Middle frontal gyrus (tissue), 1 donor: Measurements from ENCODE around the gene NCAM2.
"Not testable (repeated sequence)": the region's sequence is repeated elsewhere in the genome, so short reads cannot be mapped to it uniquely, and the experiment has no call there.

Experiments used
- DNase-seq: peaks from one replicate; pipeline ENCODE4 v3.0.0-alpha.2; 2015; ENCODE audit warnings: low spot score; ENCODE audit errors: extremely low spot score

Gene NCAM2

GRCh38 chr21:21297211-21297610 lies 299.0 kb downstream of the NCAM2 start:
- no peak for DNase-seq

- DNase-seq, result no peak
Measured at GRCh38 chr21:21301013-21301412, 302.8 kb downstream of the NCAM2 start.

- DNase-seq, result no peak
Measured at GRCh38 chr21:21309510-21309909, 311.3 kb downstream of the NCAM2 start.

GRCh38 chr21:21324297-21324696 lies 326.1 kb downstream of the NCAM2 start:
- DNase-seq, result no peak

GRCh38 chr21:21332492-21332891 lies 334.3 kb downstream of the NCAM2 start:
- no peak for DNase-seq

GRCh38 chr21:21341041-21341440 lies 342.8 kb downstream of the NCAM2 start:
- DNase-seq, result no peak

GRCh38 chr21:21345296-21345695 lies 347.1 kb downstream of the NCAM2 start:
- DNase-seq, result no peak

- DNase-seq, result no peak
Measured at GRCh38 chr21:21345872-21346271, 347.7 kb downstream of the NCAM2 start.

- no peak for DNase-seq
Measured at GRCh38 chr21:21366277-21366676, 368.1 kb downstream of the NCAM2 start.

GRCh38 chr21:21367583-21367982 lies 369.4 kb downstream of the NCAM2 start:
- DNase-seq, result no peak

GRCh38 chr21:21373969-21374368 lies 375.8 kb downstream of the NCAM2 start:
- no peak for DNase-seq

GRCh38 chr21:21383126-21383525 lies 384.9 kb downstream of the NCAM2 start:
- DNase-seq, result no peak

- no peak for DNase-seq
Measured at GRCh38 chr21:21384977-21385376, 386.8 kb downstream of the NCAM2 start.

GRCh38 chr21:21385404-21385803 lies 387.2 kb downstream of the NCAM2 start:
- DNase-seq, result no peak

GRCh38 chr21:21387916-21388315 lies 389.7 kb downstream of the NCAM2 start:
- no peak for DNase-seq

GRCh38 chr21:21394064-21394463 lies 395.9 kb downstream of the NCAM2 start:
- no peak for DNase-seq

GRCh38 chr21:21396424-21396823 lies 398.2 kb downstream of the NCAM2 start:
- no peak for DNase-seq

- no peak for DNase-seq
Measured at GRCh38 chr21:21397464-21397863, 399.3 kb downstream of the NCAM2 start.

GRCh38 chr21:21401444-21401843 lies 403.2 kb downstream of the NCAM2 start:
- no peak for DNase-seq

- not testable (repeated sequence) for DNase-seq
Measured at GRCh38 chr21:21402187-21402586, 404.0 kb downstream of the NCAM2 start.

- DNase-seq, result not testable (repeated sequence)
Measured at GRCh38 chr21:21404261-21404660, 406.1 kb downstream of the NCAM2 start.

GRCh38 chr21:21406921-21407320 lies 408.7 kb downstream of the NCAM2 start:
- DNase-seq, result no peak

- no peak for DNase-seq
Measured at GRCh38 chr21:21412096-21412495, 413.9 kb downstream of the NCAM2 start.

GRCh38 chr21:21415741-21416140 lies 417.5 kb downstream of the NCAM2 start:
- DNase-seq, result no peak
